NCI-H187 treated with DMSO at 0.1 percent for 48 hours (cell line): ENCODE results near the gene GAPDHS.

Experiments used
- DNase-seq: peaks from one replicate; lab custom pipeline; 2025; lab: John Stamatoyannopoulos, UW

The GAPDHS gene

GRCh38 chr19:35557539-35558399 lies 24.5 kb downstream of the GAPDHS start:
- no peak for DNase-seq

GRCh38 chr19:35558400-35559280 lies 25.4 kb downstream of the GAPDHS start:
- no peak for DNase-seq

GRCh38 chr19:35559281-35559659 lies 26.0 kb downstream of the GAPDHS start:
- no peak for DNase-seq

GRCh38 chr19:35559781-35560180 lies 26.5 kb downstream of the GAPDHS start:
- no peak for DNase-seq

GRCh38 chr19:35560271-35560670 lies 27.0 kb downstream of the GAPDHS start:
- DNase-seq: no peak

- no peak for DNase-seq
Observed at GRCh38 chr19:35560677-35561076, 27.4 kb downstream of the GAPDHS start.

GRCh38 chr19:35561436-35561835 lies 28.2 kb downstream of the GAPDHS start:
- no peak for DNase-seq

- DNase-seq: no peak
Observed at GRCh38 chr19:35562336-35562735, 29.1 kb downstream of the GAPDHS start.

- DNase-seq: no peak
Observed at GRCh38 chr19:35562776-35563175, 29.5 kb downstream of the GAPDHS start.

GRCh38 chr19:35563207-35563829 lies 30.1 kb downstream of the GAPDHS start, which contains the start of gene ATP4A:
Gene ATP4A, minus strand, starts transcription at chr19:35563658. Its CDS starts 29 bp downstream, at chr19:35563629.
- no peak for DNase-seq

- no peak for DNase-seq
Observed at GRCh38 chr19:35565016-35565856, 32.0 kb downstream of the GAPDHS start.

- DNase-seq: no peak
Observed at GRCh38 chr19:35566738-35567137, 33.5 kb downstream of the GAPDHS start.

GRCh38 chr19:35569281-35569781 lies 36.1 kb downstream of the GAPDHS start:
- DNase-seq: no peak

GRCh38 chr19:35571406-35571965 lies 38.2 kb downstream of the GAPDHS start:
- DNase-seq: no peak

GRCh38 chr19:35577918-35578317 lies 44.7 kb downstream of the GAPDHS start:
- DNase-seq: no peak

GRCh38 chr19:35578707-35579106 lies 45.5 kb downstream of the GAPDHS start:
- no peak for DNase-seq

GRCh38 chr19:35582760-35583159 lies 49.5 kb downstream of the GAPDHS start:
- no peak for DNase-seq

GRCh38 chr19:35585848-35586247 lies 52.6 kb downstream of the GAPDHS start, which contains the start of gene PMIS2:
Gene PMIS2, plus strand, starts transcription at chr19:35586173. Its CDS starts 87 bp downstream, at chr19:35586260.
- DNase-seq: no peak

GRCh38 chr19:35587321-35587720 lies 54.1 kb downstream of the GAPDHS start:
- no peak for DNase-seq

- no peak for DNase-seq
Observed at GRCh38 chr19:35590875-35591274, 57.6 kb downstream of the GAPDHS start.

- DNase-seq: no peak
Observed at GRCh38 chr19:35592226-35592625, 59.0 kb downstream of the GAPDHS start.
